ENCODE data around the gene SPDYE2.
"Not testable (repeated sequence)": the region's sequence is repeated elsewhere in the genome, so short reads cannot be mapped to it uniquely, and the experiment has no call there.

SPDYE2 gene

GRCh38 chr7:102604431-102605145, 53.6 kb downstream of the SPDYE2 start:
- not testable (repeated sequence) for DNase-seq (ENCODE audit: low read depth)

- DNase-seq (ENCODE audit: low read depth) = not testable (repeated sequence)
These were observed 55.8 kb downstream of the SPDYE2 start for GRCh38 chr7:102606848-102607247.

GRCh38 chr7:102609734-102610133, 58.7 kb downstream of the SPDYE2 start:
- not testable (repeated sequence) for DNase-seq (ENCODE audit: low read depth)

GRCh38 chr7:102610441-102610840, 59.4 kb downstream of the SPDYE2 start:
- not testable (repeated sequence) for DNase-seq (ENCODE audit: low read depth)

- not testable (repeated sequence) for DNase-seq (ENCODE audit: low read depth)
These were observed 60.1 kb downstream of the SPDYE2 start for GRCh38 chr7:102611013-102611674.

- not testable (repeated sequence) for DNase-seq (ENCODE audit: low read depth)
These were observed 60.8 kb downstream of the SPDYE2 start for GRCh38 chr7:102611675-102612325.
